A673 (cell line): Measurements from ENCODE around the gene HOMER3. TPM values are rescaled to one million over a fixed set of nuclear protein-coding genes. Genes with fewer than 3 reads are reported as not detected.
A peak's percentile ranks its signal among the peaks of the same experiment; 100 is the strongest.

Source experiments
- BruUV-seq: library from RNA; stranded (reverse); fragments of 400-500 nt; replicated peaks from 2 replicates; lab custom pipeline; 2021; lab: Mats Ljungman, UMichigan
- CTCF ChIA-PET: fragments of 300-600 bp; sonication (Branson Sonifier 250); formaldehyde crosslinking; loops from one replicate; lab custom pipeline; 2022; ENCODE audit warnings: antibody characterized with exemption; lab: Charles Lee
- POLR2A ChIA-PET: fragments of 300-600 bp; sonication (Branson Sonifier 250); formaldehyde crosslinking; loops from one replicate; lab custom pipeline; 2022; ENCODE audit warnings: antibody characterized with exemption; ENCODE audit not compliant: low non-redundant PET; lab: Charles Lee
- DNase-seq: peaks from one replicate; pipeline ENCODE4 v3.0.0-alpha.2; 2015; ENCODE audit warnings: low spot score
- H3K27ac ChIP-seq: fragments of 200-600 bp; sonication (generic); 2 replicates; pipeline ENCODE4 v1.5.1; 2016; ENCODE audit warnings: mixed run types, low read depth, mild to moderate bottlenecking, mixed read lengths, antibody characterized with exemption, low read length; ENCODE audit not compliant: poor library complexity, severe bottlenecking
- H3K27me3 ChIP-seq: fragments of 200-600 bp; sonication (generic); replicated peaks from 2 replicates; pipeline ENCODE4 v1.6.1; 2017; ENCODE audit warnings: mixed run types, low read depth, mild to moderate bottlenecking, mixed read lengths, antibody characterized with exemption, low read length; ENCODE audit not compliant: insufficient read depth, poor library complexity
- H3K36me3 ChIP-seq: fragments of 200-600 bp; sonication (generic); 2 replicates; pipeline ENCODE4 v1.6.1; 2016; ENCODE audit warnings: mixed run types, mild to moderate bottlenecking, mixed read lengths, antibody characterized with exemption, low read length; ENCODE audit not compliant: insufficient read depth, poor library complexity, severe bottlenecking
- H3K4me1 ChIP-seq: fragments of 200-600 bp; sonication (generic); 2 replicates; pipeline ENCODE4 v1.6.1; 2017; ENCODE audit warnings: mixed run types, mild to moderate bottlenecking, mixed read lengths, antibody characterized with exemption, low read length; ENCODE audit not compliant: insufficient read depth, poor library complexity, severe bottlenecking
- H3K4me3 ChIP-seq: fragments of 200-600 bp; sonication (generic); 2 replicates; pipeline ENCODE4 v1.5.1; 2016; ENCODE audit warnings: low read depth, mixed run types, mild to moderate bottlenecking, mixed read lengths, low read length; ENCODE audit not compliant: poor library complexity, severe bottlenecking
- H3K9me3 ChIP-seq: fragments of 200-600 bp; sonication (generic); 2 replicates; pipeline ENCODE4 v1.6.1; 2016; ENCODE audit warnings: mixed run types, low read depth, mild to moderate bottlenecking, mixed read lengths, antibody characterized with exemption, low read length; ENCODE audit not compliant: poor library complexity, severe bottlenecking
- CTCF ChIP-seq: fragments of 300-800, 200-600 bp; sonication (generic); conservative IDR thresholded peaks from 2 replicates; pipeline ENCODE4 v1.5.1; 2017; ENCODE audit warnings: low read depth, mild to moderate bottlenecking, antibody characterized with exemption, low read length, moderate library complexity, mixed read lengths
- EZH2 ChIP-seq: fragments of 200-600 bp; sonication (generic); IDR thresholded peaks from 2 replicates; pipeline ENCODE4 v1.6.1; 2017; ENCODE audit warnings: borderline replicate concordance, low read depth, mild to moderate bottlenecking, mixed read lengths, antibody characterized with exemption, low read length; ENCODE audit not compliant: poor library complexity, severe bottlenecking
- intact Hi-C: fragments of 100-400 bp; cut with micrococcal nuclease; formaldehyde crosslinking; loops from one replicate; pipeline ENCODE4 v1.10.0; 2022; ENCODE audit not compliant: unreplicated experiment
- total RNA-seq: library from RNA; stranded (reverse); gene quantifications from 2 replicates; pipeline ENCODE4 v1.2.3, GENCODE V29; 2021

The HOMER3 gene
- total RNA-seq, 1 experiment from 2014 or later: 23.9 TPM

- no peaks in the 10 kb centered on the region for H3K9me3 ChIP-seq
- no peak for TF ChIP-seq EZH2
- no peak for TF ChIP-seq CTCF
- H3K27ac ChIP-seq: no peak within 1 kb of the TSS
- H3K27me3 ChIP-seq: no peaks in the 10 kb centered on the region
- peaks cover 10% of the 10 kb centered on the region for H3K4me1 ChIP-seq
- ChIA-PET POLR2A (no interaction called here), CTCF (interaction anchor here (0.9 kb wide), 1 partner anchor 23 kb away, joined by 3 read pairs; the partner anchor contains the start of genes COPE and DDX49)
- DNase-seq: peak; percentile 57
- H3K4me3 ChIP-seq: peak within 1 kb of the TSS; percentile 60
- BruUV-seq: no TSS peak
- intact Hi-C loops: no loop called here
- no peaks in the 10 kb centered on the region for H3K36me3 ChIP-seq
These were observed 45.1 kb downstream of the HOMER3 start, which contains the start of gene CERS1 for GRCh38 chr19:18895824-18896341. Gene CERS1, minus strand, starts transcription at chr19:18896158. Its CDS starts 86 bp downstream, at chr19:18896072.

- Histone ChIP-seq H3K4me3 (peak overlapping the region; percentile 60), H3K9me3 (no peaks in the 10 kb centered on the region), H3K27me3 (no peaks in the 10 kb centered on the region), H3K36me3 (no peaks in the 10 kb centered on the region), H3K27ac (no peak overlapping the region), H3K4me1 (peaks cover 10% of the 10 kb centered on the region)
- no peak for TF ChIP-seq EZH2
- TF ChIP-seq CTCF: peak; percentile 28; the same call in 1 of the 2 replicates
- intact Hi-C loops: no loop called here
- ChIA-PET POLR2A (no interaction called here), CTCF (interaction anchor here (0.9 kb wide), 1 partner anchor 24 kb away, joined by 3 read pairs; the partner anchor contains the start of genes COPE and DDX49)
- no peak for DNase-seq
- no TSS peak for BruUV-seq
These were observed 45.8 kb downstream of the HOMER3 start for GRCh38 chr19:18895038-18895823.

GRCh38 chr19:18894254-18895037, 46.6 kb downstream of the HOMER3 start:
- peak overlapping the region; percentile 60 for H3K4me3 ChIP-seq
- intact Hi-C loops: no loop called here
- peaks cover 10% of the 10 kb centered on the region for H3K4me1 ChIP-seq
- ChIA-PET CTCF (interaction anchor here (0.5 to 0.6 kb wide), 2 partner anchors 169 to 305 kb away, joined by 3 to 7 read pairs; partner anchors contain the start of gene SLC25A42), POLR2A (no interaction called here)
- H3K9me3 ChIP-seq: no peaks in the 10 kb centered on the region
- TF ChIP-seq CTCF (no peak), EZH2 (no peak)
- no peak overlapping the region for H3K27ac ChIP-seq
- no peaks in the 10 kb centered on the region for H3K36me3 ChIP-seq
- H3K27me3 ChIP-seq: no peaks in the 10 kb centered on the region
- BruUV-seq: no TSS peak
- DNase-seq: peak; percentile 80
